ENCODE results near the gene CTSV. TPM values are rescaled to one million over a fixed set of nuclear protein-coding genes. Genes with fewer than 3 reads are reported as not detected.
"Not testable (repeated sequence)": the region's sequence is repeated elsewhere in the genome, so short reads cannot be mapped to it uniquely, and the experiment has no call there.

Gene CTSV
- total RNA-seq, 3 donors from 2014 or later, result 0.48 to 15.4 (median 2.0) TPM

DNA sequence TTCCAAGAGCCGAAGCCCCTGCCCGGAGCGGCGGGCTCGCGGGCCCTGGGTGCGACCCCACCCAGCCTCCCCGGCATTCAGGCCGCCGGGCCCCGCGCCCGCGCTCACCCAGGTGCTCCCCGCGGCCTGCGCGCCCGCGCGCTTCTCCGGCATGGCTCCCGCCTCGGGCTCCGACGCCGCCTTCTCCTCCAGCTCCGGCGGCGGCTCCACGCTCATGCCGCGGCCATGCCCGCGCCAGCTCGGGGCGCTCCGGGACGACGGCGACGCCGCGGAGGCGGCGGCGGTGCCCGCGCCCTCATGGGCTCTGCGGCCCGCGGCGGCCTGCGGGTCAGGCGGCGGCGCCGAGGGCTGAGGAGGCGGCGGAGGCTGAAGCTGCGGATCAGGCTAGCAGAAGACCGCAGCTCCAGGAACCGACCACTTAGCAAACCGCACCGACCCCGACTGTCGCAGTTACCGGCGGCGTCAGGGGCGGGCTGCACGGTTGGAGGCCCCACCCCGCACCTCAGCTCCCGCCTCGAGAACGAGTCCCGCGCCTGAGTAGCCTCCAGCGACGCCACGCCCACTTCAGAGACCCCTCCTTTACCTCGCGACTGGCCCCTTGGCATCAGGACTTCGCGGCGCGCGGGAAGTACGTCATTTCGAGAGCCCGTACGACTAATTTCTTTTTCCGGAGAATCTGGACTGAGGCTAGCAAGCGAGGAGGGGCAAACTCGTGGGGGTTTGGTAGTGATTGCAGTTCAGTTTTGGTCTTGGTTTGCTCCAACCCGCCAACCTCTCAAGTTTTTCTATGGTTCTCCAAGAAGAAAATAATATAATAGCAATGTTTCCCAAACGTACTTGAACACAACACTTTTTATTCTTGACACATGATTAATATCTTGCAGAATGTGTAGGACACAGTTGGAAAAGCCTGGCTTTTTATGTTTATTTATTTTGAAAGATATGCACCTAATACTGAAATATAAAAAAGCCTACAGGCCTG lies 25.5 kb downstream of the CTSV start:
- peak overlapping the region; percentile 88 to 96 for H3K27ac ChIP-seq
- peak overlapping the region; percentile 43 to 84 (median 62) for H3K4me3 ChIP-seq
- TF ChIP-seq POLR2AphosphoS5 (IDR thresholded peaks at IDR 0.05), result peak; percentile 24 to 53 (median 43)
- H3K36me3 ChIP-seq; H3K9me3 ChIP-seq; intact Hi-C loops (cut with DNase I; ENCODE audit: low total_unique reads); H3K4me1 ChIP-seq; H3K27me3 ChIP-seq: not testable (repeated sequence)
- DNase-seq (ENCODE audit: low spot score in 2 of 2), result peak; percentile 53 to 56

DNA sequence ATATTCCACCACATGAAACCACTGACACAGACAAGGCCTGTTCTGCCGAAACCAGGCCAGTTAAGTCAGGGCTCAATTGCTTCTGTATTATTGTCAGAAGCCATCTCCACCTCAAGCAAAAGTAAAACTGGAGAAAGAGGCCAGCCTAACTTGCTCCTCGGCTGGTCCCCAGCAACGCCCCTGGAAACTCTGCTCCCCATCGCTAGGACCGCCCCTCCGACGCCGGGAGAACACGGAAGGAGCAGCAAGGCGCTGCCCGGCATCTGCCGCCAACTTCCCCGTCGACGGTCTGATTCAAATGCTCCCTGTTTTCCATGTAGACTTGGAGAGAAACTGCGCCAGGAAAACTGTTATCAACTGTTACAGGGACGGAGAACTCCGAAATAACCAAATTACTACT lies 26.3 kb downstream of the CTSV start:
- DNase-seq (ENCODE audit: low spot score in 2 of 2); H3K36me3 ChIP-seq; intact Hi-C loops (cut with DNase I; ENCODE audit: low total_unique reads); H3K4me1 ChIP-seq; H3K27me3 ChIP-seq; H3K9me3 ChIP-seq: not testable (repeated sequence)
- Histone ChIP-seq H3K27ac (peak overlapping the region; percentile 88 to 96), H3K4me3 (peak overlapping the region; percentile 43 to 84 (median 62))

DNA sequence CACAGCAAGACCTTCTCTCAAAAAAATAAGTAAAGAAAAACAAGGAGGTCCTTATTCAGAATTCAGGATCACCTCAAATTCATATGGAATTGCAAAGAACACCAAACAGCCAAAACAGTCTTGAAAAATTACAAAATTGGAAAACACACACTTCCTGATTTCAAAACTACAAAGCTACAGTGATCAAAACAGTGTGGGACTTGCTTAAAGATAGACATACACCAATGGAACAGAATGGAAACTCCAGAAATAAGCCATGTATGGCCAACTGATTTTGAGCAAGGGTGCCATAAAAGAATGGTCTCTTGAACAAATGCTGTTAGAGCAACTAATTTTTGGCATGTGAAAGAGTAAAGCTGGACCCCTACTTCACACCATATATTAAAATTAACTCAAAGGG lies 36.7 kb downstream of the CTSV start:
- H3K4me1 ChIP-seq; H3K36me3 ChIP-seq; H3K27me3 ChIP-seq; DNase-seq (ENCODE audit: low spot score in 2 of 2); H3K9me3 ChIP-seq; intact Hi-C loops (cut with DNase I; ENCODE audit: low total_unique reads); H3K4me3 ChIP-seq; H3K27ac ChIP-seq: not testable (repeated sequence)

DNA sequence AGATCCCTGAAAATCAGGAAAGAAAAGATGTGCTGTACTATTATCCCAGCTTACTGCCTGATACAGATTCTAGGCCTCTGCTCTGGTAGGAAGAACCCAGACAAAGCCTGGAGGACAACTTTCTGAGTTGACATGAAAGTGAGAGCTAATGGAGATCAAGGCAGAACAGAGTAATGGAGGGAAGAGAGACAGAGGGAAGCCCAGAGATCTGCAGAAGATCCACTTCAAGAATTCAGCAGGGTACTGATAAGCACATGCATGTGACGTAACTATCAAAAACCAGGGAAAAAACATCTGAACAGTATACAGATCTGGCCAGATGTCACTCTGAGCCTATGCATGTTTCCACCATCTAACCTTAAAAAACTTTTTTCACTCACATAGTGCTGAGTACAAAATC lies 37.6 kb downstream of the CTSV start:
- H3K4me3 ChIP-seq; H3K27me3 ChIP-seq; H3K4me1 ChIP-seq; intact Hi-C loops (cut with DNase I; ENCODE audit: low total_unique reads); DNase-seq (ENCODE audit: low spot score in 2 of 2); H3K36me3 ChIP-seq; H3K27ac ChIP-seq; H3K9me3 ChIP-seq: not testable (repeated sequence)

DNA sequence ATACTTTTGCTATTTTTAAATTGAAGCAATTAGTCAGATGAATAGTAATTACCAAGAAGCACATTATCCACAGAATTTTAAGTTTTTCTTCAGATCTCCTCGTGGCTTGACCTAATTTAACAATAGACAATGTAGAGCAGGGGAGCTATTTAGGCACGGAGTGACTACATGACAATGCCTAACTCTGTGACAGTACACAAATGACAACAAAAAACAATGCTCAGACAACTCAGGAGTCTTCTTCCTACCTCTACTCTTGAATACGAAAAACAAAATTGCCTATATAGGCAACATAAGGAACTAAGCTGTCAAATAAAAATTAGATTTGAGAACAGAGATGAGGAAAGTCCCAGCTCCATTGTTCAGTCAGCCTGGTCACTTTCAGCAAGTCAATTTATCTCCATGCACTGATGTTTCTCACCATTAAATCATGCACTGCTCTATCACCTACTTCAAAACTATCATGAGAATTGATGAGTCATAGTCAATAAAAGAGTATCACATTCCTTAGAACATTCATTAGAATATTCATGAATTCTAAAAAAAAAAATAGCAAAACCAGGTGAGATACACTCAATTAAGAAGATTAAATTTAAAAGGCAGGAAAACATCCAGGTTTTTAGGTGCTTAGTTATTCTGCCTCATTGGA lies 38.7 kb downstream of the CTSV start:
- DNase-seq (ENCODE audit: low spot score in 2 of 2); H3K27ac ChIP-seq; H3K27me3 ChIP-seq; intact Hi-C loops (cut with DNase I; ENCODE audit: low total_unique reads); H3K4me1 ChIP-seq; H3K9me3 ChIP-seq; H3K36me3 ChIP-seq; H3K4me3 ChIP-seq: not testable (repeated sequence)

DNA sequence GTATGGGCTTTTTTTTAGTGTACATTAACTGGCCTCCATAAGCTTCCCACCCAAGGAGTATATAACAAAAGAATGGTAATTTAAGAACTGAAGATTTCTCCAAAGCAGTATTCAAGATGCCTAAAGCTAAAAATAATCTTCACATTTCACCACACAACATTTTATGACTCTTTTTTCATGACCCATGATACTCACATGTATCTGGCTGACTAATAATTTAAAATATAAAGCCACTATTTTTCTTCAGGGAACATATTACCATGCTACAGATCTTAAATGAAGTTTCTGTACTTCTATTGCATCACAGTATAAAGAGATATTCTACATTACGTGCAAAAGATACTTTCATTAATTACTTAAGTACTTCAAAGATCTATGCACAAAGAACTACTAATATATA lies 39.2 kb downstream of the CTSV start:
- H3K4me1 ChIP-seq; H3K27me3 ChIP-seq; H3K4me3 ChIP-seq; H3K36me3 ChIP-seq; DNase-seq (ENCODE audit: low spot score in 2 of 2); H3K9me3 ChIP-seq; H3K27ac ChIP-seq; intact Hi-C loops (cut with DNase I; ENCODE audit: low total_unique reads): not testable (repeated sequence)

DNA sequence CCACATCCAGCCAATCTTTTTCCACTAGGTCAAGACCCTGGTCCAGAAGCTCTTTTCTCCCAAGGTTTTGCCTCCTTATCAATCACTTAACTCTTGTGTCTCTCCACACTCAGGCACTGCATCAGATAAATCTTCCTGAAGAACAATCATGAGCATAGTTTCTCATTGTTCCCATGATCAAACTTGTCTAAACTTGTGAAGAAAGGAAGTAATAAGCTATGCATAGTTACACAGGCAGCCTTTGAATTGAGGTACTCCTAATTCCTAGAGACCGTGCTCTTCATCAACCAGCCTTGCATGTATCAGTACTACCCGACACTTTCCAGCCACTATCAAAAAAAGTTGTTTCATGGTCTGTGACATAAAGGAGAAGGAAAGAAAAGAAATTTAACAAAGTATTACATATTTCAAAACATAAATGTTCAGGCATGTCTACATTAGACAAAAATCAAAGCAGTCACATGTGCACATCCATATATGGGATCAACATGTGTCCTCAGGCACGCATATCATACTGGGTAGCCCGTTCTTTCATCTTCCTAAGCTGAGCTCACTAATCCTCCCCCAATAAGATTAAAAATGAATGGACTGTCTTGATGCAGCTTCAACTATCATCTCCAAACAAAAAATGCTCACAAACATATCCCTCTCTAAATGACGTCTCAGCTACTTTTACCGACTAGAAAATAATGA lies 41.8 kb downstream of the CTSV start:
- intact Hi-C loops (cut with DNase I; ENCODE audit: low total_unique reads); H3K9me3 ChIP-seq; H3K36me3 ChIP-seq; H3K27ac ChIP-seq; H3K4me3 ChIP-seq; H3K4me1 ChIP-seq; H3K27me3 ChIP-seq; DNase-seq (ENCODE audit: low spot score in 2 of 2): not testable (repeated sequence)

DNA sequence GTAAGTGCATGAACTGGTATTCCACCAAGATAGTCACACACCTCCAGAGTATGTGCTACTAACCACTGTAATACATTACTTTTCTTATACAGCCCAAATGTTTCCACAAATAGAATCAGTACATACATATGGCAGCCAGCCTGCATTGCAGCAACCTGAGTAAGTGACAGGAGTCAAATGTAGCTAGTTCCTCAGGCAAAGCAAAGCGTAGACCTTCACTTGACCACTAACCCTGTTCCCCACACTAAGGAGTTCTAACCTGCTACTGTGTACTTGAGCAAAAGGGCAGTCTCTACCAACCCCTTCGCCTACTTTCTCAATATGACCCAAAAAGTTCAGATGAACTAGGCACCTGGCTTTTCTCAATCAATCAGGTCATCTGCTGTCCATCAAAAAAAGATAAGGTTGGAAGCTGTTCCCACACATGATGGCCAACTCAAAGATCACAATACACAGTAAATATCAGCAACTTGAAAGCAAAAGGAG lies 44.4 kb downstream of the CTSV start:
- H3K4me1 ChIP-seq; H3K36me3 ChIP-seq; DNase-seq (ENCODE audit: low spot score in 2 of 2); H3K27me3 ChIP-seq; H3K27ac ChIP-seq; intact Hi-C loops (cut with DNase I; ENCODE audit: low total_unique reads); H3K4me3 ChIP-seq; H3K9me3 ChIP-seq: not testable (repeated sequence)

DNA sequence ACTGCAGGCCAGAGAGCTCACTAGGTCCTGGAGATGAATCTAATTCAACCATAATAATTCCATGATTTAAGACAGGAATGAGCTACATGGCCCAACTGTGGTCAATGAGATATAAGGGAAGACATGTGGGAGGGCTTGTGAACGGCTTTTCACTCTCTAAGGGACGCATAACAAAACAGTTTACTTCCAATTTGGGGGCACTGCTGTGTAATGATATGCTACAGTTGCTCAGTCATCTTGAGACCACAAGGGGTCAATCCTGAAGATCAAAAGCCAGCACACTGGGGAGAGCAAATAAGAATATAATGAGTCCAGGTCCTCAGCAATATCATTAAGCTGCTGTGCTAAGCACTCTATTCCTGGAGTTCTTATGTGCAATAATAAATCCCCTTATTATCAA lies 46.6 kb downstream of the CTSV start:
- H3K9me3 ChIP-seq; H3K27me3 ChIP-seq; H3K36me3 ChIP-seq; DNase-seq (ENCODE audit: low spot score in 2 of 2); H3K27ac ChIP-seq; H3K4me1 ChIP-seq; intact Hi-C loops (cut with DNase I; ENCODE audit: low total_unique reads); H3K4me3 ChIP-seq: not testable (repeated sequence)

DNA sequence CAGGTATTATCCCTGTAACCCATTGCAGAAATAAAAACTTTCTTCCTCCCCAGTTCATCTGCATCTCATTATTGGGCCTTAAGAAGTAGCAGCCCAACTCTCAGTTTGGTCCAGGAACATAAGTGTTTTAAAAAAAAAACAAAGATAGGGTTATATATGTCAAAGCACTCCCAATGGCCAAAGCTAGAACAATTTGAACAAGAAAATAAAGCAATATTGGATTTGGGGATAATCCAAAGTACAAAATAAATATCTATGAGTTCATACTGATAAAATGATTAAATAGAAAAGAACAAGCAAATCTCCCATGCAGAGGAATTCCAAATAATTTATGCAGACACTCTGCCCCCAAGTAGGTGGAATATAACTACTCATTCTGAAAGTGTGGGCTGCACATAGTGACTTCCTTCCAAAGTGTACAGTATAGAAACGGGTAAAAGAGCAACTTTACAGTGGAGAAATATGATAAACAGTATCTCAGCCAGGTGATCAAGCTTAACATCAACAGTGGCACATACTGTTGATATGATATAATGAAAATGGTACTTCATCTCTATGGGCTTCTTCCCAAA lies 49.1 kb downstream of the CTSV start:
- H3K27me3 ChIP-seq; DNase-seq (ENCODE audit: low spot score in 2 of 2); intact Hi-C loops (cut with DNase I; ENCODE audit: low total_unique reads); H3K9me3 ChIP-seq; H3K4me1 ChIP-seq; H3K4me3 ChIP-seq; H3K36me3 ChIP-seq; H3K27ac ChIP-seq: not testable (repeated sequence)

DNA sequence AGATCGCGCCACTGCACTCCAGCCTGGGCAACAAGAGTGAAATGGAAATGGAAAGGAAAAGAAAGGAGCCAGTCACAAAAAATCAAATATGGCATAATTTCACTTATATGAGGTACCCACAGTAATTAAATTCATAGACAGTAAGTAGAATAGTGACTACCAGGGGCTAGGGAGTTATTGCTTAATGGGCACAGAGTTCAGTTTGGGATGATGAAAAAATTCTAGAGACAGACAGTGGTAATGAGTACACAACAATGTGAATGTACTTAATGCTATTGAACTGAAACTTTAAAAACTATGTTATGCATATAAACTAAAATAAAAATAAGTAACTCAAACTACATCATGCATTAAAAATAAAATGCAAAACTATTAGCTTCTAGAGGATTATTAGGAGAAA lies 54.1 kb downstream of the CTSV start:
- H3K27me3 ChIP-seq; H3K27ac ChIP-seq; intact Hi-C loops (cut with DNase I; ENCODE audit: low total_unique reads); DNase-seq (ENCODE audit: low spot score in 2 of 2); H3K4me3 ChIP-seq; H3K9me3 ChIP-seq; H3K4me1 ChIP-seq; H3K36me3 ChIP-seq: not testable (repeated sequence)

DNA sequence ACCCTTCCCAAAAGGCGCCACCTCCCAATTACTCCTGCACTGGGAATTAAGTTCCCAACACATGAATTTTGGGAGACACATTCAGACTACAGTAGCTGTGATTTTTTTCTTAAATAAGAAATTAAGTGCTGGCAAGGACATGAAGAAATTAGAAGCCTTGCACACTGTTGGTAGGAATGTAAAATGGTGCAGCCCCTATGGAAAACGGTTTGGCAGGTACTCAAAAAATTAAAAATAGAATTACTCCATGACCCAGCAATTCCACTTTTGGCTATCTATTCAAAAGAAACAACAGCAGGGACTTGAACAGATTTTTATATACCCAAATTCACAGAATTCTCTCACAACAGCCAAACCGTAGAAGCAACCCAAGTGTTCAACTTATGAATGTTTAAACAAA lies 54.8 kb downstream of the CTSV start:
- H3K36me3 ChIP-seq; H3K27ac ChIP-seq; H3K4me3 ChIP-seq; intact Hi-C loops (cut with DNase I; ENCODE audit: low total_unique reads); H3K4me1 ChIP-seq; H3K9me3 ChIP-seq; H3K27me3 ChIP-seq; DNase-seq (ENCODE audit: low spot score in 2 of 2): not testable (repeated sequence)
